Mesodermal cell (in vitro differentiated cells): ENCODE measurements around the gene C9orf85.

ENCODE experiments used
- H3K27ac ChIP-seq: 2 replicates; pipeline ENCODE4 v1.7.0; 2013; ENCODE audit warnings: mild to moderate bottlenecking, low read depth, low read length, moderate library complexity; ENCODE audit not compliant: severe bottlenecking
- H3K36me3 ChIP-seq: 2 replicates; pipeline ENCODE4 v1.7.1; 2013; ENCODE audit warnings: mild to moderate bottlenecking, low read length, moderate library complexity; ENCODE audit not compliant: control insufficient read depth, insufficient read depth
- H3K4me1 ChIP-seq: one replicate; pipeline ENCODE4 v1.7.1; 2013; ENCODE audit warnings: mild to moderate bottlenecking, low read length; ENCODE audit not compliant: insufficient read depth, control insufficient read depth, poor library complexity, severe bottlenecking
- H3K4me3 ChIP-seq: 2 replicates; pipeline ENCODE4 v1.7.0; 2013; ENCODE audit warnings: low read length, control low read depth, mild to moderate bottlenecking; ENCODE audit not compliant: insufficient read depth, poor library complexity, severe bottlenecking; ENCODE audit errors: extremely low read depth
- H3K9me3 ChIP-seq: 2 replicates; pipeline ENCODE4 v1.7.1; 2013; ENCODE audit warnings: mild to moderate bottlenecking, low read length, moderate library complexity; ENCODE audit not compliant: control insufficient read depth
- WGBS, 2 experiments: methylation state at CpG; one replicate each; pipeline ENCODE4 v1.1.5; 2013; ENCODE audit warnings: missing lambda C conversion rate in 2 of 2; ENCODE audit not compliant: insufficient coverage in 2 of 2; 5-methylcytosine and 5-hydroxymethylcytosine counted together

C9orf85 gene

DNA sequence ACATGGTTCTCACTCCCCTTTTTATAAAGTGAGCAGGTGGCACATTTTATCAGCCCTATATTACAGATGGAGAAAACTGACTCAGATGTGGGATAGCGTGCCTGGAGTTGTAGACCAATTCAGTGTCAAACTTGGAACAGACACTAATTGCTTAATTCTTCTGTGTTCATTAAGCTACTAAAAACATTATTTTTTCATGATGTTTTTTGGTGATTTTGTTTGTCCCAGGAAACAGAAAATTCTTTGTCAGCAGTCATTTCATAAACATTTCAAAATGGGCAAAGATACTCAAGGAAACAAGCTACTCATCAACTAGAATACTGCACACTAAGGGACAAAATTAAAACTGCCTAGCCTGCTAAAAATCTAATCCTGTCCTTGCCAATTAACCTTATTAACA, 2.6 kb upstream of the C9orf85 start:
- Histone ChIP-seq H3K9me3 (no peaks in the 10 kb centered on the region), H3K27ac (no peak overlapping the region), H3K4me3 (peak overlapping the region; percentile 87), H3K4me1 (peaks cover 7% of the 10 kb centered on the region), H3K36me3 (peaks cover 13% of the 10 kb centered on the region)
- no CpG with 5 or more reads among the region's 1 CpG for WGBS, 2 experiments

DNA sequence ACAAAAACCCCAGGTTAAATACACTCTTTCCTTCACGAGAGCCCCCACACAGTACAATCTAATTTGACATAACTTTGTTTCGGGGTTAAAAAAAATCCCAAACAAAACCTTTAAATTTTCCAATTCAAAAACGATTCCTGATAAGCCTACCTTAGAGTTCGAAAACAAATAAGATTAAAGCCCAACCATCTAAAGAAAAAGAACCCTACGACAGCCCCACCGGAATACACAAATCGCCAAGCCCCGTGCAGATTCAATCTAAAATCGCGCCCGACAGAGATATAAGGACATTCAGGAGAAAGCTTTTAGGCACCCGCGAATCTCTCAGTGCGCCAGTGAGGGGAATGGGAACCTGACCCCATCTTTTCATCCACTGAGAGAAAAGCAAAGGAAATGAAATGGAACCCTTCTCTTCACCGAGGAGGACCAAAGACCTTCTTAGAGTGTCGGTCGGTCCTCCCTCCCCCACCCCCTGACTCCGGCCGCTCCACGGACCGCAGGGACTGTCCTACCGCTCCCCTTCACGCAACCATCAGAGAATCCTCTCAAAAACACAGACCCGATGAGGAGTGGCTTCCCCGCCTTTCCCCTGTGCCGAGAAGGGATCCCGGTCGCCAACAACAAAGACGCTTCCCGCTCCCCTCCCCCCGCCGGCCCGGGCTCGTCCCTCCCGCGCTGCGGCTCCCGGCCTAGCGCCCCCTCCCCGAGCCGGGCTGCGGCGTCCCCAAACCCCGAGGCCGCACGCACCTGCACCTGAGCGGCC, 1.4 kb upstream of the C9orf85 start:
- H3K9me3 ChIP-seq, result no peaks in the 10 kb centered on the region
- 0% methylated on average over 10 to 22 of the region's 47 CpGs for WGBS, 2 experiments
- H3K4me3 ChIP-seq, result peak overlapping the region; percentile 87
- peak overlapping the region; percentile 94 for H3K27ac ChIP-seq
- peaks cover 13% of the 10 kb centered on the region for H3K36me3 ChIP-seq
- peaks cover 7% of the 10 kb centered on the region for H3K4me1 ChIP-seq

DNA sequence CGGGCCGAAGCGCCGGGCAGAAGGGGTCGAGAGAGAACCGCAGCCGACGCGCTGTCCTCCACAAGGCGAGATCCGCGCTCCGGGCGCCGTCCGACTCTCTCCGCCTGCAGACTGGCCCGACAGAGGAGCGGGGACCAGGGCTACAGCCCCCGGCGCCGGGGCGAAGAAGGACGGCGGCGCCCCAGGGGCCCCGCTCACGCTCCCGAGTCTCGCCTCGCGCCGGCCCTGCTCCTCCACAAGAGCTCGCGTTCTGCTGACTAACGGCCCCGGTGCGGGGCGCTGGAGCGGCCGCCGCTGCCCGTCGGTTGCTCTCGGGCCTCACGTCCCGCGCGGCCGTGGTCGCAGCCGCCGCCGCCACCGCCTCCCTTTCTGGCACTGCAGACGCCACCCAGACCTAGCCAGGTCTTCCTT, 784 bp upstream of the C9orf85 start:
- Histone ChIP-seq H3K27ac (peak overlapping the region; percentile 94), H3K9me3 (no peaks in the 10 kb centered on the region), H3K36me3 (peaks cover 9% of the 10 kb centered on the region), H3K4me3 (peak overlapping the region; percentile 87), H3K4me1 (peaks cover 7% of the 10 kb centered on the region)
- WGBS, 2 experiments, result 0 to 1% methylated on average over 23 to 56 of the region's 56 CpGs

DNA sequence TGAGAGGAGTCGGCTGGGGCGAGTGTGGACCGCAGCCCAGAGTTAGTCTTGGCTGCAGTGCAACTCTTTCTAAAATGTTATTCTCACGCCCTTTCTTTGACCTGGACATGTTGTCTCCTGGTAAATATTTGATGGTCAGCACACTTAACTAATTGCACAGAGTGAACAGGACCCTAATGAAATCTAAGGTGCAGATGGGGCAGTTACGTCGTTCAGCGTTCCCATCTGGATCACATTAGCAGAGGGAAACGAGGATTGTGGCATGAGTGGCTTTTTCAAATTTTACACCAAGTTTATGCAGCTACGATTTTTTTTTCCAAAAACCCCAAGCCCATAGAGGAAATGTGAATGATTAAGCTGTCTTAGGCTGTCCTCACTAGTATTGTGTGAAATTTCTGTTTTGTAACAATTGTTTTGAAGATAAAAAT, 483 bp downstream of the C9orf85 start:
- WGBS, 2 experiments, result 0 to 3% methylated on average over 6 of the region's 9 CpGs
- no peaks in the 10 kb centered on the region for H3K36me3 ChIP-seq
- H3K4me3 ChIP-seq, result peak overlapping the region; percentile 87
- H3K27ac ChIP-seq, result peak overlapping the region; percentile 91
- H3K4me1 ChIP-seq, result peaks cover 7% of the 10 kb centered on the region
- H3K9me3 ChIP-seq, result no peaks in the 10 kb centered on the region

DNA sequence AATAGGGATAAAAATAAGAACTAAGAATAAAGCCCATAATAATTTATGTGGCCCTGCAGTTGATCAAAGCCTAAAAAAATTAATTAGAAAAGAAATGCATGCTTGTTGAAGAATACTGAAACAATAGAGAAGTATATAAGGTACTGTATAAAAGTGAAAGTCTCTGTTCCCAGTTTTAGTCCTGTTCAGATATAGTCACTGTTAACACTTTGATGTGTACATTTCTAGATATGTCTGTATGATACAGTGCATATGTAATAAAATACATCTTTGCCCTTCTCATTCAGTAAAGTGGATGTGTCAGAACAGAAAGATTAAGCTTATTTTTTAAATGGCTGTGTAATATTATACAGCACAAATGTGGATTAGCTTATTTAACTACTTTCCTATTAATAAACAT, 4.1 kb downstream of the C9orf85 start:
- Histone ChIP-seq H3K36me3 (peaks cover 5% of the 10 kb centered on the region), H3K4me1 (peaks cover 8% of the 10 kb centered on the region), H3K4me3 (no peak overlapping the region), H3K9me3 (no peaks in the 10 kb centered on the region), H3K27ac (no peak overlapping the region)

DNA sequence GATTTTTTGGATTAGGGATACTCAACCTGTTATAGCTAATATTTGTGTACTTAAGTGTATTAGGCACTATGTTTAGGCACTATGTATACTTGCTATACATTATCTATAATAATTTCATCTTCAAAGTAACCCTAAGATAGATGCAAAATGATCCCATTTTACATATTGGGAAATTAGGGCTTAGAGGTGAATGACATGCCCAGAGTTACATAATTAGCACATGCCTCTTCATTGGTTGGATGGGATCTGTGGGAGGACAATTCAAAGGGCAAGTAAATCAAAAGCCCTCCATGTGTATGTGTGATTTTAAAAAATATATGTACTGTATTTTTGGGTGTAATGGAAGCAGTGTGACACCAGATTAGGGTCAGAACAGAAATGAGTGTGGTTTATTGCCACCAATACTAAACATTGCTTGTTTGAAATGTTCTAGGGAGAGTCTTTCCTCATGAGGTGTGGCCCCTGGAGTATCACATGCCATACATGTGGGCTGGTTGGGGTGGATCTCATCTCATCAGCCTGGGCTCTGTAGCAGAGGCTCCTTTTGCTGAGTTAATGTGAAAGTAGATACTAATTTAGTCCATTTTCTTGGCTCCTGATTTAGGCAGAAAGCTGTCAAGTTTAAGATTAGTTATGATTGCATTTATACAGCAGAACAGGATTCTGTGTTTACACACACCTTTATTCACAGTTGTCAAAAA, 5.5 kb downstream of the C9orf85 start:
- Histone ChIP-seq H3K9me3 (no peaks in the 10 kb centered on the region), H3K4me1 (peaks cover 10% of the 10 kb centered on the region), H3K36me3 (peaks cover 5% of the 10 kb centered on the region), H3K4me3 (no peak overlapping the region), H3K27ac (no peak overlapping the region)

DNA sequence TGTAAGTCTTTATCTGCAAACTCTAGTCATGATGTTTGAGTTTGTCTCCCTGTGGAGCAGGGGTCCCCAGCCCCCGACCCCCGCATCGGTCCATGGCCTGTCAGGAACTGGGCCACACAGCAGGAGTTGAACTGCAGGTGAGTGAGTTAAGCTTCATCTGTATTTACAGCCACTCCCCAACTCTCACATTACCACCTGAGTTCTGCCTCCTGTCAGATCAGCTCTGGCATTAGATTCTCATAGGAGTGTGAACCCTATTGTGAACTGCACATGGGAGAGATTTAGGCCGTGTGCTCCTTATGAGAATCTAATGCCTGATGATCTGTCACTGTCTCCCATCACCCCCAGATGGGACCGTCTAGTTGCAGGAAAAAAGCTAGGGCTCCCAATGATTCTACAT, 7.0 kb downstream of the C9orf85 start:
- no peak overlapping the region for H3K27ac ChIP-seq
- no peaks in the 10 kb centered on the region for H3K9me3 ChIP-seq
- peaks cover 3% of the 10 kb centered on the region for H3K4me1 ChIP-seq
- WGBS, 2 experiments, result 100% methylated on average over 1 to 2 of the region's 5 CpGs
- no peak overlapping the region for H3K4me3 ChIP-seq
- peaks cover 5% of the 10 kb centered on the region for H3K36me3 ChIP-seq

DNA sequence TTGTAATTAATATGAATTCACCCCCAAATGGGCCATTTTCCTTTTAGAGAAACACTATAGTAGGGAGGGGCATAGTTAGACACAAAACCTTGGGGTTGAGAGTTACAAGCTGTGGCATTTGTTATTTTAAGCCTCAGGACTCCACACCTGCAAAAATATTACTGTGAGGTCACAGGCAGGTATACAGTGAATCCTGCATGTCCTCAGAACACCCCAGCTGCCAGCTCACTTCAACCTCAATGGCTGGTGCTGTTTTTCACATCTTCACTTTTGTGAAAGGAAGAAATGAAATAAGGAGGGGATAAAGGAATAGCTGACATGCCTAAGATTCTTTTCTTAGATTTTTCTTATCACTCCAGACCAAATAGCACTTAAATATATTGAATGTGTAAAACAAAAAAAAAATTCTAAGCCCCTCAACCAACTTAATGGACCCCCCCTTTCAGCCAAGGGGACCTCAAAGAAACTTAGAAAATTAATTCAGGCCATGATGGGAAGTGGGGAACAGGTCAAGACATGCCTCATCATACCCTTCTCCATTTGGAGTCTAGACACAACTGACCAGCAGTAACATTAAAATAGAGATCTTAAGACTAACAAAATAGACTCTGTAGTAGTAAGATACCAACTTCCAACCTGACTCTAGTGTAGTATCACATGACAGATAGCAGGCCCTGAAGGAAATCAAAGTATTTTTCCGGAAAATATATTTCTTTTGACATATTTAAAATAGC, 9.2 kb downstream of the C9orf85 start:
- no CpG with 5 or more reads among the region's 1 CpG for WGBS, 2 experiments
- H3K4me1 ChIP-seq, result peaks cover 3% of the 10 kb centered on the region

DNA sequence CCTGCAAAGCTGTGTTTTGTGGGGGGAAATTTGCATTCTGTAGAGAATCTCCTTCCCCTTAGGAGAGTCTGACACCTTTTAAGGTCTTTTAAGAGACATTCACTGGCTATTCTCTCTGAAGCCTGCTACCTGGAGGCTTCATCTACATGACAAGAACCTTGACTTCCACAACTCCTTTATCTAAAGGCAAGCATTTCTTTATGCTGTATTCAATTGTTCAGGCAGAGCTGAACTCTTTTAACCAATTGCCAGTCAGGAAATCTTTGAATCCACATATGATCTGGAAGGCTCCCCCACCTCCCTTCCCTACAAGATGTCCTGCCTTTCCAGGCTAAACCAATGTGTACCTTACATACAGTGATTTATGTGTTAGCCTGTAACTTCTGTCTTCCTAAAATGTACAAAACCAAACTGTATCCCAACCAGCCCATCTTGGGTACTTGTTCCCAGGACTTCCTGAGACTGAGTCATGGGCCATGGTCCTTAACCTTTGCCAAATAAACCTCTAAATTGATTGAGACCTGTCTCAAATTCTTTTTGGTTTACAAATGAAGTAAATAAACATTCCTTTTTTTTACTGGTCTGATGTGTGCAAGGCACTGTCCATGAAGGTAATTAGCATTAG, 9.9 kb downstream of the C9orf85 start:
- peaks cover 5% of the 10 kb centered on the region for H3K36me3 ChIP-seq
- H3K27ac ChIP-seq, result peak overlapping the region; percentile 10
- H3K4me3 ChIP-seq, result no peak overlapping the region
- H3K4me1 ChIP-seq, result peaks cover 3% of the 10 kb centered on the region
- no peaks in the 10 kb centered on the region for H3K9me3 ChIP-seq

More for the DNA sequence above, 9.2 kb downstream of the C9orf85 start:
- Histone ChIP-seq H3K4me3 (no peak overlapping the region), H3K36me3 (peaks cover 5% of the 10 kb centered on the region), H3K27ac (no peak overlapping the region), H3K9me3 (no peaks in the 10 kb centered on the region)

DNA sequence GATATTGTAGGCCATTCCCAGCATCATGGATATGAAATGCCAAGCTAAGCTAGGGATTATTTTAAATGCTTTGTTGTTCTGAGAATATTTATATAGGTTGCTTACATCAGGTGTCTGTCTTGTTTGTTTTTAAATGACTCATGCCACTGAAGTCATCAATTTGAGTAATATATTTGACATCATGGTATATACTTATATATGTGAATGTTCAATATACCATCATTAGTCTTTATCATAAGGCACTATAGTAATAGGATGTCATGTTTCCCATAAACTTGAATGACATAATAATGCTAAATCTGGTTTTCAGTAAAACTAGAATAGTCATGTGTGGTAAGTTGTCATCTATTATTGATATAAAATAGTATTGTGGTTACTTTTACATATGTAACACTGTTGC, 13.1 kb downstream of the C9orf85 start:
- no peaks in the 10 kb centered on the region for H3K36me3 ChIP-seq
- H3K9me3 ChIP-seq, result no peaks in the 10 kb centered on the region
- no peak overlapping the region for H3K27ac ChIP-seq
- H3K4me3 ChIP-seq, result no peak overlapping the region
- peaks cover 3% of the 10 kb centered on the region for H3K4me1 ChIP-seq
